Caco-2 (cell line): ENCODE results near the gene MED13L. TPM values are rescaled to one million over a fixed set of nuclear protein-coding genes. Genes with fewer than 3 reads are reported as not detected.

ENCODE experiments used
- BruUV-seq: library from RNA; stranded (reverse); fragments of 400-500 nt; replicated peaks from 2 replicates; lab custom pipeline; 2021; lab: Mats Ljungman, UMichigan
- CTCF ChIA-PET: fragments of 300-600 bp; sonication (Branson Sonifier 250); formaldehyde crosslinking; loops from one replicate; lab custom pipeline; 2022; ENCODE audit warnings: antibody characterized with exemption; lab: Charles Lee
- POLR2A ChIA-PET: fragments of 300-600 bp; sonication (Branson Sonifier 250); formaldehyde crosslinking; loops from one replicate; lab custom pipeline; 2022; ENCODE audit warnings: antibody characterized with exemption; lab: Charles Lee
- DNase-seq, 2 experiments: peaks; one replicate each; pipeline versions ENCODE4 v3.0.0 to v3.0.0-alpha.2; 2020 to 2022
- H3K27me3 ChIP-seq: replicated peaks from 2 replicates; pipeline ENCODE4 v1.6.0; 2011; ENCODE audit warnings: low read length; ENCODE audit not compliant: control insufficient read depth, insufficient read depth
- H3K36me3 ChIP-seq: 2 replicates; pipeline ENCODE4 v1.5.1; 2011; ENCODE audit warnings: low read length; ENCODE audit not compliant: control insufficient read depth, insufficient read depth
- H3K4me1 ChIP-seq: fragments of 250-450 bp; sonication (Bioruptor Pico); 2 replicates; pipeline ENCODE4 v1.5.1; 2020; ENCODE audit warnings: mild to moderate bottlenecking
- H3K4me3 ChIP-seq: 2 replicates; pipeline ENCODE4 v1.5.1; 2011; ENCODE audit warnings: low read depth, mild to moderate bottlenecking, control low read depth, low read length
- H3K9me3 ChIP-seq: fragments of 250-450 bp; sonication (Bioruptor Pico); 2 replicates; pipeline ENCODE4 v1.5.1; 2020; ENCODE audit warnings: mild to moderate bottlenecking, moderate library complexity
- H3K27ac Mint-ChIP-seq: one replicate; pipeline ENCODE4 v1.8.0; 2022; ENCODE audit warnings: mixed read lengths; ENCODE audit not compliant: unreplicated experiment
- H3K27me3 Mint-ChIP-seq: one replicate; pipeline ENCODE4 v1.8.0; 2022; ENCODE audit warnings: mixed read lengths; ENCODE audit not compliant: insufficient read depth, unreplicated experiment
- H3K36me3 Mint-ChIP-seq: one replicate; pipeline ENCODE4 v1.8.0; 2022; ENCODE audit warnings: mild to moderate bottlenecking, mixed read lengths; ENCODE audit not compliant: insufficient read depth, unreplicated experiment
- H3K4me1 Mint-ChIP-seq: one replicate; pipeline ENCODE4 v1.8.0; 2022; ENCODE audit warnings: low read depth, mixed read lengths; ENCODE audit not compliant: unreplicated experiment
- H3K4me3 Mint-ChIP-seq: one replicate; pipeline ENCODE4 v1.8.0; 2022; ENCODE audit warnings: mild to moderate bottlenecking, moderate library complexity, mixed read lengths; ENCODE audit not compliant: unreplicated experiment
- H3K9me3 Mint-ChIP-seq: one replicate; pipeline ENCODE4 v1.8.0; 2022; ENCODE audit warnings: mixed read lengths; ENCODE audit not compliant: unreplicated experiment
- intact Hi-C: fragments of 100-400 bp; cut with micrococcal nuclease; formaldehyde crosslinking; loops from one replicate; pipeline ENCODE4 v1.10.0; 2022; ENCODE audit not compliant: unreplicated experiment
- total RNA-seq: library from RNA; stranded (reverse); gene quantifications from 2 replicates; pipeline ENCODE4 v1.2.3, GENCODE V29; 2022
- TF ChIP-seq, protein P1 (sequence below), 2 experiments: fragments of 200-600 bp in 1 of 2; IDR thresholded peaks; 1 replicate in 1 of 2; 2 replicates in 1 of 2; pipeline versions ENCODE4 v1.5.1 to v1.8.0; 2011 to 2022; ENCODE audit warnings: antibody characterized with exemption in 1 of 2, control low read depth in 1 of 2, inconsistent platforms in 1 of 2, low read depth in 1 of 2, low read length in 1 of 2, mild to moderate bottlenecking in 1 of 2, moderate library complexity in 1 of 2; ENCODE audit not compliant: insufficient read depth in 1 of 2, severe bottlenecking in 1 of 2, unreplicated experiment in 1 of 2

Gene MED13L
- total RNA-seq, 1 experiment from 2014 or later, result 160 TPM

DNA sequence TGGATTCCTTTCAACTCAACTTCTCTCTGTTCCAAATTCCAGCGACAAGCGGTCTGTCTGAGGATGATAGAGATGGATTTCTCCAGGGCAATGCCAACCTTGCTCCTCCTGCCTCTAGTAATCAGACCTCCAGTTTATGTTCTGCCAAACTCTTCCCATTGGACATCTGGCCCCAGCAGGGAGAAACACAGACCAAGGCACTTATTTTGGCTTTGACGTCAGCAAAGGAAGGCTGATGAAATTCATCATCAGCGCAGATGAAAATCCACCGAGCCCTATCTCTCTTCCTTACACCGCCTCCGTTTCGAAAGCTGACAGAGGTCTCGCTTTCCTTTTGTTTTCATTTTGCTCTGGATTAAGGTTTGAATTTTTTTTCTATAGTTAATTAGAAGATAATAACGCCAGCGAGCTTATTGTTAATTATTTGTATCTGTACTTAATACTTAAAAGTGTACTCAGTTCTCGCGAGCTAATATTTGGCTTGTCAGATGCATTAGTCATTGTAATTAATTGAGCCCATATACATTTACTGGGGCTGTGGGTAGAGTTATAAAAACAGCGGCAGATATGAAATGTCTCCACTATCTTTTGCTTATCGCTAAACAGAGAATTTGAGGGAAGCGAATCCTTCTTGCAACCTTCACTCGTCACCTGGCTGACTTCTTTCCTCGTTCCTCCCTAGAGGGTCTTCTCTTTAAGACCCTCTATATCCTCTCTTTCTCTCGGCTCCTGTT is 35.9 kb upstream of the MED13L start:
- Histone ChIP-seq H3K4me3 (no peak overlapping the region), H3K4me1 (no peaks in the 10 kb centered on the region), H3K9me3 (0 out of 2 replicates have a peak, but pooled peaks cover 7% of the 10 kb centered on the region), H3K27me3 (no peaks in the 10 kb centered on the region), H3K36me3 (no peaks in the 10 kb centered on the region)
- no peak overlapping the region for H3K27ac Mint-ChIP-seq
- H3K27me3 Mint-ChIP-seq, result no peaks in the 10 kb centered on the region
- intact Hi-C loops, result no loop called here
- TF ChIP-seq, protein P1, sequence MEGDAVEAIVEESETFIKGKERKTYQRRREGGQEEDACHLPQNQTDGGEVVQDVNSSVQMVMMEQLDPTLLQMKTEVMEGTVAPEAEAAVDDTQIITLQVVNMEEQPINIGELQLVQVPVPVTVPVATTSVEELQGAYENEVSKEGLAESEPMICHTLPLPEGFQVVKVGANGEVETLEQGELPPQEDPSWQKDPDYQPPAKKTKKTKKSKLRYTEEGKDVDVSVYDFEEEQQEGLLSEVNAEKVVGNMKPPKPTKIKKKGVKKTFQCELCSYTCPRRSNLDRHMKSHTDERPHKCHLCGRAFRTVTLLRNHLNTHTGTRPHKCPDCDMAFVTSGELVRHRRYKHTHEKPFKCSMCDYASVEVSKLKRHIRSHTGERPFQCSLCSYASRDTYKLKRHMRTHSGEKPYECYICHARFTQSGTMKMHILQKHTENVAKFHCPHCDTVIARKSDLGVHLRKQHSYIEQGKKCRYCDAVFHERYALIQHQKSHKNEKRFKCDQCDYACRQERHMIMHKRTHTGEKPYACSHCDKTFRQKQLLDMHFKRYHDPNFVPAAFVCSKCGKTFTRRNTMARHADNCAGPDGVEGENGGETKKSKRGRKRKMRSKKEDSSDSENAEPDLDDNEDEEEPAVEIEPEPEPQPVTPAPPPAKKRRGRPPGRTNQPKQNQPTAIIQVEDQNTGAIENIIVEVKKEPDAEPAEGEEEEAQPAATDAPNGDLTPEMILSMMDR (IDR thresholded peaks at IDR 0.05; ENCODE audit: insufficient read depth in 1 of 2, low read depth in 1 of 2, low read length in 1 of 2, severe bottlenecking in 1 of 2, unreplicated experiment in 1 of 2), result no peak
- peaks cover 15% of the 10 kb centered on the region for H3K9me3 Mint-ChIP-seq
- no TSS peak for BruUV-seq
- ChIA-PET CTCF (no interaction called here), POLR2A (no interaction called here)
- no peak overlapping the region for H3K4me3 Mint-ChIP-seq
- H3K36me3 Mint-ChIP-seq, result no peaks in the 10 kb centered on the region
- H3K4me1 Mint-ChIP-seq, result peaks cover 11% of the 10 kb centered on the region
- no peak for DNase-seq

DNA sequence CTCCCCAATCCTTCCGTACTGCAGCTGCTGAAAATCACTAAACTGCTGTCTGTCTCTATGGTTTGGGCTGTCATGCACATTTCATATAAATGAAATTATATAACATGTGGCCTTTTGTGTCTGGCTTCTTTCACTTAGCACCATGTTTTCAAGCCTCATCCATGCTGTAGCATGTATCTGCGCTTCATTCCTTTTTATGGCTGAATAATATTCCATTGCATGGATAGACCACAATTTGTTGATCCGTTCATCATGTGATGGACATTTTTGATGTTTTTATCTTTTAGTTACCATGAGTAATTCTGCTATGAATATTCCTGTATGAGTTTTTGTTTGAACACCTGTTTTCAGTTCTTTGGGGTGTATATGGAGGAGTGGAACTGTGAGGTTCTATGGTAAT is 32.6 kb upstream of the MED13L start:
- Mint-ChIP-seq H3K27ac (no peak overlapping the region), H3K9me3 (peaks cover 15% of the 10 kb centered on the region), H3K4me1 (peaks cover 6% of the 10 kb centered on the region), H3K27me3 (no peaks in the 10 kb centered on the region), H3K36me3 (no peaks in the 10 kb centered on the region), H3K4me3 (no peak overlapping the region)
- Histone ChIP-seq H3K27me3 (no peaks in the 10 kb centered on the region), H3K36me3 (no peaks in the 10 kb centered on the region), H3K4me1 (0 out of 2 replicates have a peak, but pooled peaks cover 9% of the 10 kb centered on the region), H3K9me3 (0 out of 2 replicates have a peak, but pooled peaks cover 7% of the 10 kb centered on the region), H3K4me3 (no peak overlapping the region)
- TF ChIP-seq, protein P1 (IDR thresholded peaks at IDR 0.05; ENCODE audit: insufficient read depth in 1 of 2, low read depth in 1 of 2, low read length in 1 of 2, severe bottlenecking in 1 of 2, unreplicated experiment in 1 of 2), result no peak
- no peak for DNase-seq
- intact Hi-C loops, result no loop called here
- BruUV-seq, result no TSS peak
- ChIA-PET POLR2A (no interaction called here), CTCF (no interaction called here)

DNA sequence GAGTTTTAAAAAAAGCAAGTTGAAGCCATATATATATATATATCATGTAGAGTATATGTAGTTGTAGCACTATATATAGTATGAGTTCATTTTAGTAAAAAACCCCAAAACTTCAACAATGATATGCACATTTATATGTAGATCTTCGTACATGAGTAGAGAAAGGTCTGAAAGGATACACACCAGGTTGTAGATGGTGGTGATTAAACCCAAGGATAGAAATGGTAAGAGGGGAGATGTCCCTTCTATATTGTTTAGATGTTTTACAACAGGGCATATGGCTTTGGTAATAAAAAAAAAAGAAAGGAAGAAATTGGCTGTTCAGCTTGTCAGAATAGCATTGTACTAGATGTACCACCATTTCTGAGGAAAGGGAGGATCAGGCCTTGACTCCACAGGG is 31.9 kb upstream of the MED13L start:
- Histone ChIP-seq H3K36me3 (no peaks in the 10 kb centered on the region), H3K9me3 (0 out of 2 replicates have a peak, but pooled peaks cover 7% of the 10 kb centered on the region), H3K27me3 (no peaks in the 10 kb centered on the region), H3K4me3 (no peak overlapping the region), H3K4me1 (0 out of 2 replicates have a peak, but pooled peaks cover 9% of the 10 kb centered on the region)
- intact Hi-C loops, result no loop called here
- ChIA-PET POLR2A (no interaction called here), CTCF (no interaction called here)
- Mint-ChIP-seq H3K27me3 (no peaks in the 10 kb centered on the region), H3K4me3 (no peak overlapping the region), H3K4me1 (peaks cover 6% of the 10 kb centered on the region), H3K36me3 (no peaks in the 10 kb centered on the region), H3K9me3 (peaks cover 15% of the 10 kb centered on the region), H3K27ac (no peak overlapping the region)
- TF ChIP-seq, protein P1 (IDR thresholded peaks at IDR 0.05; ENCODE audit: insufficient read depth in 1 of 2, low read depth in 1 of 2, low read length in 1 of 2, severe bottlenecking in 1 of 2, unreplicated experiment in 1 of 2), result no peak
- BruUV-seq, result no TSS peak
- no peak for DNase-seq
